Vagina (tissue), 2 donors: ENCODE data around the gene ACTA2. TPM values are rescaled to one million over a fixed set of nuclear protein-coding genes. Genes with fewer than 3 reads are reported as not detected.
A peak's percentile ranks its signal among the peaks of the same experiment; 100 is the strongest.

Experiments used
- DNase-seq, 2 donors: peaks; one replicate each; pipeline ENCODE4 v3.0.0-alpha.2; 2017; ENCODE audit errors: extremely low spot score in 2 of 2
- H3K27ac ChIP-seq: fragments of 200-600 bp; sonication (generic); one replicate; pipeline ENCODE4 v1.5.1; 2019
- H3K27me3 ChIP-seq: fragments of 200-600 bp; sonication (generic); one replicate; pipeline ENCODE4 v1.5.1; 2019
- H3K36me3 ChIP-seq, 2 donors: fragments of 200-600 bp; sonication (generic); one replicate each; pipeline ENCODE4 v1.5.1; 2017 to 2019
- H3K4me1 ChIP-seq: fragments of 200-600 bp; sonication (generic); one replicate; pipeline ENCODE4 v1.5.1; 2019
- H3K4me3 ChIP-seq, 2 donors: fragments of 200-600 bp; sonication (generic); 1 replicate in 1 of 2; 2 replicates in 1 of 2; pipeline ENCODE4 v1.5.1; 2016 to 2019
- H3K9me3 ChIP-seq: fragments of 200-600 bp; sonication (generic); one replicate; pipeline ENCODE4 v1.5.1; 2019
- POLR2A ChIP-seq, 2 donors: fragments of 450-650 bp; IDR thresholded peaks; one replicate each; pipeline ENCODE4 v1.6.1; 2017; ENCODE audit warnings: antibody characterized with exemption in 2 of 2, mild to moderate bottlenecking in 2 of 2, moderate library complexity in 2 of 2
- POLR2AphosphoS5 ChIP-seq, 2 donors: sonication (generic); formaldehyde crosslinking; IDR thresholded peaks; one replicate each; pipeline ENCODE4 v1.9.0; 2017; ENCODE audit warnings: antibody characterized with exemption in 2 of 2, mild to moderate bottlenecking in 2 of 2, low read depth in 1 of 2; ENCODE audit not compliant: insufficient read depth in 1 of 2
- intact Hi-C: fragments of 100-400 bp; cut with DNase I; formaldehyde crosslinking; loops from one replicate; pipeline ENCODE4 v1.15.1; 2023
- total RNA-seq: library from RNA; depleted of rRNA; stranded (reverse); fragments of >200 nt; gene quantifications from one replicate; pipeline ENCODE4 v1.2.3, GENCODE V29; 2016
- TF ChIP-seq, protein P1 (sequence below), 3 experiments: fragments of 450-650 bp in 2 of 3; fragments of 200-600 bp in 1 of 3; sonication (generic) in 1 of 3; IDR thresholded peaks; one replicate each; pipeline ENCODE4 v1.5.1; 2017 to 2019; ENCODE audit warnings: antibody characterized with exemption in 3 of 3, mild to moderate bottlenecking in 2 of 3, moderate library complexity in 2 of 3

Gene ACTA2
- total RNA-seq, 1 donor from 2014 or later: 1,162 TPM

DNA sequence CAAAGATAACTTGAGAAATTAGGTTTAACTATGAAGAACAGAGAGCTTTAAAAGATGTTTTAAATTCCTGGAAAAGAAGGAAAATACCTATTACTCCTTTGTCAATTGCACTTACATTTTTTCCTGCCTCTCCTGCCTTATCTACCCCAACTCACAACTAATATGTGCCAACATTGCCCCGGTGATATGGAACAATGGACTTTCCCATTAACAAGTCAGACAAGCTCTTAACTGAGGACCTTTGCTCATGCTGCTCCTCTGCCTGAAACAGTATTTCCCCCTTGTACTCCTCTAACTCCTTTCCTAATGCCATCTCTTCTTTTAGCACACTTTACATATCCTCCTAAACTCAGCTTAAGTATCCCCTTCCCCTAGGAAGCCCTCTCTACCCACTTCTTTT lies 4.8 kb upstream of the ACTA2 start:
- DNase-seq: no peak
- Histone ChIP-seq H3K4me1 (peaks cover 13% of the 10 kb centered on the region), H3K36me3 (peaks cover 0 to 1% of the 10 kb centered on the region in 2 donors), H3K27me3 (no peaks in the 10 kb centered on the region), H3K27ac (no peak overlapping the region), H3K4me3 (no peak overlapping the region), H3K9me3 (no peaks in the 10 kb centered on the region)
- TF ChIP-seq POLR2AphosphoS5 (IDR thresholded peaks at IDR 0.05; ENCODE audit: insufficient read depth in 1 of 2, low read depth in 1 of 2) (no peak), POLR2A (IDR thresholded peaks at IDR 0.05) (no peak)
- intact Hi-C loops: no loop called here

DNA sequence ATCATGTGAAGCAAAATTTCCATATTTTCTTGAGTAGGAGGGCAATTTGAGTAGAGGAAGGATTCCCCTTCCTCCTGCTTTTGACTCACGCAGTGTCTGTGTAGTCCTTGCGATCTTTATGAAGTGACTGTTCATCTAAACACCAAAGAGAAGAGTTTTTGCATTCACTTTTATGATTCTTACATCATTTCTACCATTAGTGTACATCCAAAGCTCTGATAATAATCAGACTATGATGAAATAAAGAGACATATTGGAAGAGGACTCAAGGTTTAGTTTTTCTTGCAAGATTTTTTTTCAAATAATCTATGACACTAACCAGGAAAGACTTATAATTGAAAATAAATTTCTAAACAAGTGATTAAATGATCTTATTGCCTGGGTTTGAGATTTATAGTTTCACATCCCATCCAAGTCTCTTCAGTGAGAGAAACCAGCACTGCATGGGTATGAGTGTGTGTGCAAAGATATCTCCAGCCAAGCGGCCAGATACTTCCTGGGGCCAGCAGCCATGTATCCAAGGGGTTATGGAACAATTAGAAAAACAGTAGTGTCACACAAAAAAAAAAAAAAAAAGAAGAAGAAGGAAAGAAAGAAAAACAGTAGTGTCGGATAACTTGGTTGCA lies 2.0 kb upstream of the ACTA2 start:
- no peaks in the 10 kb centered on the region for H3K9me3 ChIP-seq
- peaks cover 32% of the 10 kb centered on the region for H3K4me1 ChIP-seq
- H3K27me3 ChIP-seq: no peaks in the 10 kb centered on the region
- DNase-seq: no peak
- no peak overlapping the region for H3K27ac ChIP-seq
- intact Hi-C loops: no loop called here
- H3K4me3 ChIP-seq: no peak overlapping the region
- TF ChIP-seq POLR2A (IDR thresholded peaks at IDR 0.05): no peak
- TF ChIP-seq, protein P1, sequence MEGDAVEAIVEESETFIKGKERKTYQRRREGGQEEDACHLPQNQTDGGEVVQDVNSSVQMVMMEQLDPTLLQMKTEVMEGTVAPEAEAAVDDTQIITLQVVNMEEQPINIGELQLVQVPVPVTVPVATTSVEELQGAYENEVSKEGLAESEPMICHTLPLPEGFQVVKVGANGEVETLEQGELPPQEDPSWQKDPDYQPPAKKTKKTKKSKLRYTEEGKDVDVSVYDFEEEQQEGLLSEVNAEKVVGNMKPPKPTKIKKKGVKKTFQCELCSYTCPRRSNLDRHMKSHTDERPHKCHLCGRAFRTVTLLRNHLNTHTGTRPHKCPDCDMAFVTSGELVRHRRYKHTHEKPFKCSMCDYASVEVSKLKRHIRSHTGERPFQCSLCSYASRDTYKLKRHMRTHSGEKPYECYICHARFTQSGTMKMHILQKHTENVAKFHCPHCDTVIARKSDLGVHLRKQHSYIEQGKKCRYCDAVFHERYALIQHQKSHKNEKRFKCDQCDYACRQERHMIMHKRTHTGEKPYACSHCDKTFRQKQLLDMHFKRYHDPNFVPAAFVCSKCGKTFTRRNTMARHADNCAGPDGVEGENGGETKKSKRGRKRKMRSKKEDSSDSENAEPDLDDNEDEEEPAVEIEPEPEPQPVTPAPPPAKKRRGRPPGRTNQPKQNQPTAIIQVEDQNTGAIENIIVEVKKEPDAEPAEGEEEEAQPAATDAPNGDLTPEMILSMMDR (IDR thresholded peaks at IDR 0.05): no peak
- no peak for TF ChIP-seq POLR2AphosphoS5 (IDR thresholded peaks at IDR 0.05; ENCODE audit: insufficient read depth in 1 of 2, low read depth in 1 of 2)
- H3K36me3 ChIP-seq: peaks cover 0 to 4% of the 10 kb centered on the region in 2 donors

DNA sequence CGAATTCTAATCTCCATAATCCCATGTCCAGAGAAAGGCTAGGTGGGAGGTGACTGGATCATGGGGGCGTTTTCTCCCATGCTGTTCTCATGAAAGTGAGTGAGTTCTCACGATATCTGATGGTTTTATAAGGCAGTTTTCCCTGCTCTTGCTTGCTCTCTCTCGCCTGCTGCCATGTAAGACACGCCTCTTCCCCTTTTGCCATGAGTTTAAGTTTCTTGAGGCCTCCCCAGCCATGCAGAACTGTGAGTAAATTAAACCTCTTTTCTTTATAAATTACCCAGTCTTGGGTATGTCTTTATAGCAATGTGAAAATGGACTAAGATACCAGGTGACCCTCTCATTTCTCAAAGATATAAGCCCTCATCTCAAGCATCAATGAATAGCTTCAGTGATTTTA lies 1.1 kb upstream of the ACTA2 start:
- H3K4me1 ChIP-seq: peaks cover 32% of the 10 kb centered on the region
- H3K27ac ChIP-seq: peak overlapping the region; percentile 85
- no peak for DNase-seq
- H3K36me3 ChIP-seq: peaks cover 3 to 4% of the 10 kb centered on the region in 2 donors
- intact Hi-C loops: no loop called here
- H3K9me3 ChIP-seq: no peaks in the 10 kb centered on the region
- H3K27me3 ChIP-seq: no peaks in the 10 kb centered on the region
- peak overlapping the region in 1 of 2 donors; percentile 33 for H3K4me3 ChIP-seq
- TF ChIP-seq, protein P1 (IDR thresholded peaks at IDR 0.05): no peak

DNA sequence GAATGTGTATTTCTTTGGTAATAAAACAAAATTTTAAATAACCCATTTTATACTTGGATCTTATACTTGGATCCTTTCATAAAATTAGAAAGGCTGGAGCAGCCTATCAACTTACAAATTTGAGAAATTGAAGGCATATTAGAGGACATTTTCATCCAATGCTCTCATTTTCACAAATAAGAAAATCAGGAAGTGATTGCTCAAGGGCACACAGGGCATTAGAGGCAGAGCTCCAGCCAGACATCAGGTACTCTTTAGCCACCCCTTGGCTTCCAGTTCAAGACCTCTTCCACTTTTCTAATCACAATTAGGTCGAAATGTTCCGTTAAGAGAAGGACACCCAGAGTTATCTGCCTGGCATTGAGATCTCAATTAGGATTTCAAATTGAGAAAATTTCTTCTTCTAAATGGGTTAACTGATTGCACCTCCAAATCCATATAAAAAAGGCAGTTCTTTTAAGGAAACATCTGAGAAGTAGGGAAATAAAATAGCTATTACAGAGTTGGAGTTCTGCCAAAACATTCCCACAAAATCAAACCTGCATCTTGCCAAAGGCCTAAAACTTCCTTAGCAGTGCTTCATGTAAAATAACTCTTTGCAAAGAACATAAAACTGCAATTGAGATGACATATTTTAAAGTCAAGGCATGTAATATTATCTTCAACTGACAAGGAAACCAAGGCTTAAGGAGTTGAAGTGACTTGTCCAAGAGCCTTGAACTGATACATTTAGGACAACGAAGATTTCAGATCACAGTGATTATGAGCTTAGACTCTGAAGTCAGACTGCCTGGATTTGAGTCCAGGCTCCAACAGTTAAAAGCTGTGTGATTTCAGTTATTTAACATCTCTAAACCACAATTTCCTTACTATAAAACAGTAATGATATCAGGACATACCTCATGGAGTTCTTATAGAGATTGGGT lies 2.4 kb downstream of the ACTA2 start:
- Histone ChIP-seq H3K4me3 (peak overlapping the region; percentile 42 to 48), H3K27me3 (no peaks in the 10 kb centered on the region), H3K4me1 (peaks cover 32% of the 10 kb centered on the region), H3K36me3 (peaks cover 4 to 6% of the 10 kb centered on the region in 2 donors), H3K27ac (peak overlapping the region; percentile 85), H3K9me3 (no peaks in the 10 kb centered on the region)
- DNase-seq: no peak
- intact Hi-C loops: no loop called here
- TF ChIP-seq, protein P1 (IDR thresholded peaks at IDR 0.05): no peak
- TF ChIP-seq POLR2A (IDR thresholded peaks at IDR 0.05): no peak
- TF ChIP-seq POLR2AphosphoS5 (IDR thresholded peaks at IDR 0.05; ENCODE audit: insufficient read depth in 1 of 2, low read depth in 1 of 2): no peak

DNA sequence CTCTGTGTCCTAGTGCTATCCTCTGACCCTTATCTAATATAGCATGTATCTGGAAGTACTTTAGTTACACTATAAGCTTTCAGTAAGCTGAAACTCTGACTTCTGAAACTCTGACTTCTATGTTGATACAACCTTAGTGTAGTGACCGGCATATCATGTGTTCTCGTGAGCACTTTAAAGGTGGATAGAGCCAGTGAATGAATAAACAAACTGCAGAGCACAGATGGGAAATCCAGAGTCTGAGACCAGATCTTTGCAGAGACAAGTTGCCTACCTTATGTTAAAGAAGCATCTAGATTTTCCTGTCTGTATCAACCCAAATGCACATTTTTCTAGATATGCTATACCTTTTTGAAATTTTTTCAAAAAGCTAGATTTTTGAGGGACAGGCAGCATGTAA lies 3.5 kb downstream of the ACTA2 start:
- intact Hi-C loops: no loop called here
- DNase-seq: no peak
- Histone ChIP-seq H3K27me3 (no peaks in the 10 kb centered on the region), H3K4me1 (peaks cover 32% of the 10 kb centered on the region), H3K4me3 (peak overlapping the region; percentile 38 to 42), H3K9me3 (no peaks in the 10 kb centered on the region), H3K36me3 (peaks cover 4 to 14% of the 10 kb centered on the region in 2 donors), H3K27ac (peak overlapping the region; percentile 51)
- no peak for TF ChIP-seq POLR2AphosphoS5 (IDR thresholded peaks at IDR 0.05; ENCODE audit: insufficient read depth in 1 of 2, low read depth in 1 of 2)
- no peak for TF ChIP-seq POLR2A (IDR thresholded peaks at IDR 0.05)
